Epithelial cell of esophagus (primary cell): Measurements from ENCODE around the gene MUC22.
A peak's percentile ranks its signal among the peaks of the same experiment; 100 is the strongest.
"Not testable (repeated sequence)": the region's sequence is repeated elsewhere in the genome, so short reads cannot be mapped to it uniquely, and the experiment has no call there.

ENCODE experiments used
- DNase-seq: peaks from one replicate; pipeline ENCODE4 v3.0.0; 2010; ENCODE audit warnings: low read depth
- H3K4me3 ChIP-seq: 2 replicates; pipeline ENCODE4 v1.5.1; 2011; ENCODE audit warnings: mild to moderate bottlenecking, low read length, control low read depth
- TF ChIP-seq, protein P1 (sequence below): IDR thresholded peaks from 2 replicates; pipeline ENCODE4 v1.5.1; 2011; ENCODE audit warnings: low read depth, mild to moderate bottlenecking, low read length, control low read depth, inconsistent platforms; ENCODE audit not compliant: insufficient read depth; ENCODE audit errors: missing control alignments

MUC22 gene

DNA sequence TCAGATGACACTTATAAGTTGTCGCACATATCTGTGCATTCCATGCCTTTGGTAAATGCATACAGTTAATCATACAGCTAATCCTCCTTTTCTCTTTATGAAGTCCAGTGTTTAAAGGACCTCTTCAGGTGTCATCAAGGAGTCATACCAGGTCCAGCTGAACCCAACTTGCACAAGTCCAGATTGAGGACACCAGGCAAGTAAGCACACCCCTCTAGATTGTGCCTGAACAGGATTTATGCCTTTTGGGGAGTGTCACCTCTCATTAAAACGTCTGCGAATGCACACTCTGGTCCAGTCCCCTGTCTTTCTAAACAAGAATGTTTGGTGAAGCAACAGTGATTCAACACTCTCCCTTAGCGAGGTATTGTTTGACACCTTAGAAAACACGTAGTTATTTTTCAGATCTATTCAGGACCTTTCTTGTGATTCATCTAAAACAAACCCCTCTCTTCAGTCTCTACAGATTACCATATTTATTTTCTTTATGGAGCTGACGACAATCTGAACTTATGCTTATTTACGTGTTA is 53.7 kb downstream of the MUC22 start:
- H3K4me3 ChIP-seq: no peak overlapping the region
- peak; percentile 64 for DNase-seq
- TF ChIP-seq, protein P1, sequence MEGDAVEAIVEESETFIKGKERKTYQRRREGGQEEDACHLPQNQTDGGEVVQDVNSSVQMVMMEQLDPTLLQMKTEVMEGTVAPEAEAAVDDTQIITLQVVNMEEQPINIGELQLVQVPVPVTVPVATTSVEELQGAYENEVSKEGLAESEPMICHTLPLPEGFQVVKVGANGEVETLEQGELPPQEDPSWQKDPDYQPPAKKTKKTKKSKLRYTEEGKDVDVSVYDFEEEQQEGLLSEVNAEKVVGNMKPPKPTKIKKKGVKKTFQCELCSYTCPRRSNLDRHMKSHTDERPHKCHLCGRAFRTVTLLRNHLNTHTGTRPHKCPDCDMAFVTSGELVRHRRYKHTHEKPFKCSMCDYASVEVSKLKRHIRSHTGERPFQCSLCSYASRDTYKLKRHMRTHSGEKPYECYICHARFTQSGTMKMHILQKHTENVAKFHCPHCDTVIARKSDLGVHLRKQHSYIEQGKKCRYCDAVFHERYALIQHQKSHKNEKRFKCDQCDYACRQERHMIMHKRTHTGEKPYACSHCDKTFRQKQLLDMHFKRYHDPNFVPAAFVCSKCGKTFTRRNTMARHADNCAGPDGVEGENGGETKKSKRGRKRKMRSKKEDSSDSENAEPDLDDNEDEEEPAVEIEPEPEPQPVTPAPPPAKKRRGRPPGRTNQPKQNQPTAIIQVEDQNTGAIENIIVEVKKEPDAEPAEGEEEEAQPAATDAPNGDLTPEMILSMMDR: no peak

DNA sequence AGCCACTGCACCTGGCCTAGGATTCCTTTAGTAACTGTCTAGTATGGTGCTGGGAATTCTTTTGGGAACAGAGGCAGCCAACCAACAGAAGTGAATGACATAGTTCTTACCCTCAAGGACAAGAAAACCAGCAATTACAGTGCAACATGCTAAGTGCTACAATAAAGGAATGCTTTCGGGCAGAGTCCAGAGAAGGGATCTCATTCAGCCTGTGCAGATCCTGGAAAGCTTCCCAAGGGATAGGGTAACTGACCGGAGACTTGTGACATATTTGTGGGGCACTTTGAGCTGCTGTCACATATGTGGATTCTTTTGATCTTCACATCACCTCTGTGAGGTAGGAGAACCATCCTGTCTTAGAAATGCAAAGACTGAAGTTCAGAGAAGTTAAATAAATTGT is 55.3 kb downstream of the MUC22 start:
- no peak for DNase-seq
- no peak overlapping the region for H3K4me3 ChIP-seq
- TF ChIP-seq, protein P1: no peak

DNA sequence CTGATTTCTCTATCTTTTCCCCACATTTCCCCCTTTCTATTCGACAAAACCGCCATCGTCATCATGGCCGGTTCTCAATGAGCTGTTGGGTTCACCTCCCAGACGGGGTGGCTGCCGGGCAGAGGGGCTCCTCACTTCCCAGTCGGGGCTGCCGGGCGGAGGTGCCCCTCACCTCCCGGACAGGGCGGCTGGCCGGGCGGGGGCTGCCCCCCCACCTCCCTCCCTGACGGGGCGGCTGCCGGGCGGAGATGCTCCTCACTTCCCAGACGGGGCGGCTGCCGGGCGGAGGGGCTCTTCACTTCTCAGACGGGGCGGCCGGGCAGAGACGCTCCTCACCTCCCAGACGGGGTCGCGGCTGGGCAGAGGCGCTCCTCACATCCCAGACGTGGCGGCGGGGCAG is 56.8 kb downstream of the MUC22 start:
- not testable (repeated sequence) for DNase-seq

DNA sequence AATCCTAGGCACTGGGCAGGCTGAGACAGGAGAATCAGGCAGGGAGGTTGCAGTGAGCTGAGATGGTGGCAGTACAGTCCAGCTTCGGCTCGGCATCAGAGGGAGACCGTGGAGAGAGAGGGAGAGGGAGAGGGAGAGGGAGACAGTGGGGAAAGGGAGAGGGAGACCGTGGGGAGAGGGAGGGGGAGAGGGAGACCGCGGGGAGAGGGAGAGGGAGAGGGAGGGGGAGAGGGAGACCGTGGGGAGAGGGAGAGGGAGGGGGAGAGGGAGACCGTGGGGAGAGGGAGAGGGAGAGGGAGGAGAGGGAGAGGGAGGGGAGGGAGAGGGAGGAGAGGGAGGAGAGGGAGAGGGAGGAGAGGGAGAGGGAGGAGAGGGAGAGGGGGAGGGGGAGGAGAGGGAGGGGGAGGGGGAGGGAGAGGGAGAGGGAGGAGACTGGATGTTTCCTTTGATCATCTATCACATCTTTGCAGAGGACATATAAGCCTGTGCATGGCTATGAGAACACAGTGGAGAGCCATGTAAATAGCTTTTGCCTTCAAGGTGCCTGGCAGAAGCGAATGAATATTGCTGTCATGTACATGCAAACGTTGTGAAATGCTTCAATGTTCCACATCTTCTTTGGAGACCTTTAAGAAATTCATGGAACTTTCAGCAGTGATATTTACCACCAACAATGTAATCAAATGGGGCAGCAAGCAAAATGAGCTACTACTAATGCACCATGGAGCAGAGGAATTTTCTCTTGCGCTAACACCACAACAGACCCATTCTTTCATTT is 57.8 kb downstream of the MUC22 start:
- not testable (repeated sequence) for DNase-seq, H3K4me3 ChIP-seq

More for the DNA sequence above, 56.8 kb downstream of the MUC22 start:
- not testable (repeated sequence) for H3K4me3 ChIP-seq

DNA sequence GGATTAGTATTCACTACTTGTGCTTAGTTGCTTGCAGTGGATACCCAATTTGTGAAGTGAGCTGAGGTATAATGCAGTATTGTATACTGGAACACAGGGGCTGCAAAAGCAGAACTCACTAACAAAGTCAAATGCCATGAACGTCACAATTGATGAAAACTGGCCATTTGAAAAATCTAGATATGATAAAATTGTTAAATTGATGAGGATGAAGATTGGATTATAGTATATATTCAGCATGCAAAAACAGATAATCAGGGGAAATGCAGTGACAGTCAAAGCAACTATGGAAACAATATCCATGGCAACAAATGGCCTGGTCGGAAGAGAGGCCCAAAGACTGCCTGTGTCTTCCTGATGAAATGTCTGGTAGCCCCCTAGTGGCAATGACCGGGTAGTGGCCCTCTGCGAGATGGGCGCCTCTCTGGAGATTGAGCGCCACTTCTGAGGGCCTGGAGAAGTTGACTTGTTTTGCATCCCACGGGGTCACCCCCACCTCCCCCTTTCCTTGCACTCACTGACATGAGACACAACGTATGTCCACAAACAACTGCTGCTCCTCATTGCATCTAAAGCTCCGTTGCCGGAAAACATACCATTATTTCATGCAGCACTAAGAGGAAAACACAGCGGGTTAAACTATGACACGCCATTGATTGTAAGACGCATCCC is 58.5 kb downstream of the MUC22 start:
- TF ChIP-seq, protein P1: peak; percentile 96
- H3K4me3 ChIP-seq: no peak overlapping the region
- peak; percentile 83 for DNase-seq

DNA sequence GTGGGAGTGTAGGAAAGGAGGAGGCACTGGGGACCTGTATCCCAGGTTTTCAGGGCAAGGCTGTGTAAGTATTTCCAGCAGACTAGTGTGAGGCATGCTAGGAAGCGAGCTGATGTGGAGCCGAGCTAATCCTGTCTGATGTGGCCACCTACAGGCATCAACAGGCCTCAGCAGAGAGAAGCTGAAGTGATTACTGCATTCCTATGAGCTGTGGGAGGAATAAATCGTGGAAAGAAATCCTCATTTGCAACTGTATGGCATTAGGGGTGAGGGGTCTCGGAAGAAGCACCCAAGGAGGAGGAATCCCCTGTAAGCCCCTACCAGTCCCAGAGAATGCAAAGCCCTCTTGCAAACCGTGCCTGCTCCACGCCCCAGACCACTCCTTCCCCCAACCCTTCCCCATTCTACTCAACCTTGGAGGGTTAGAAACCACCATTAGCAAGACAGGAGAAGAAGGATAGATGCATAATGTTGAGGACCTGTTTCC is 60.5 kb downstream of the MUC22 start:
- peak; percentile 90 for DNase-seq
- no peak overlapping the region for H3K4me3 ChIP-seq
- TF ChIP-seq, protein P1: peak; percentile 91

DNA sequence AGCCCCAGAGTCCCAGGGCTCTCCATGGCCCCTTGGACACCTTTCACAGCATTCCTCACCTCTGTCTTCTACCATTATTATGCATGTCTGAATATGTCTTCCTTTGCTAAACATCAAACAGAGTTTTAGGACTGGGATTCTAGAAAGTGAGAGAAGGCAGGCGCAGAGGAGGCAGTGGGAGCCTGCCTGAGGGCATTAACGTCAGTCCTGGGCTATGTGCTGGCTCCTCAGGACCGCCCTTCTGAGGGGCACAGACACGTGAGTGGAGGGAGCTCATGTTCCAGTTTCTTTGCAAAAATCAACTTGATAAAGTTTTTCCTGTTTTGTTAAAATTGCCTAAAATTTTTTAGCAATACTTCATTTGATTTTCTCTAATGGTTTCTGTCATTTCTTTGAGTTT is 64.1 kb downstream of the MUC22 start:
- DNase-seq: no peak
- TF ChIP-seq, protein P1: no peak
- H3K4me3 ChIP-seq: no peak overlapping the region
